ENCODE data around the gene CYBRD1. TPM values are rescaled to one million over a fixed set of nuclear protein-coding genes. Genes with fewer than 3 reads are reported as not detected.

The CYBRD1 gene
- total and polyA plus RNA-seq, 8 donors = 72.8 to 116 (median 88.1) TPM

- Histone ChIP-seq H3K4me1 (no peaks in the 10 kb centered on the region), H3K4me3 (no peak overlapping the region), H3K27ac (no peak overlapping the region), H3K27me3 (peaks cover 0 to 5% of the 10 kb centered on the region in 2 donors), H3K9me3 (no peaks in the 10 kb centered on the region), H3K36me3 (no peaks in the 10 kb centered on the region)
- intact Hi-C loops (cut with DNase I) = no loop called here
- TF ChIP-seq, protein P1, sequence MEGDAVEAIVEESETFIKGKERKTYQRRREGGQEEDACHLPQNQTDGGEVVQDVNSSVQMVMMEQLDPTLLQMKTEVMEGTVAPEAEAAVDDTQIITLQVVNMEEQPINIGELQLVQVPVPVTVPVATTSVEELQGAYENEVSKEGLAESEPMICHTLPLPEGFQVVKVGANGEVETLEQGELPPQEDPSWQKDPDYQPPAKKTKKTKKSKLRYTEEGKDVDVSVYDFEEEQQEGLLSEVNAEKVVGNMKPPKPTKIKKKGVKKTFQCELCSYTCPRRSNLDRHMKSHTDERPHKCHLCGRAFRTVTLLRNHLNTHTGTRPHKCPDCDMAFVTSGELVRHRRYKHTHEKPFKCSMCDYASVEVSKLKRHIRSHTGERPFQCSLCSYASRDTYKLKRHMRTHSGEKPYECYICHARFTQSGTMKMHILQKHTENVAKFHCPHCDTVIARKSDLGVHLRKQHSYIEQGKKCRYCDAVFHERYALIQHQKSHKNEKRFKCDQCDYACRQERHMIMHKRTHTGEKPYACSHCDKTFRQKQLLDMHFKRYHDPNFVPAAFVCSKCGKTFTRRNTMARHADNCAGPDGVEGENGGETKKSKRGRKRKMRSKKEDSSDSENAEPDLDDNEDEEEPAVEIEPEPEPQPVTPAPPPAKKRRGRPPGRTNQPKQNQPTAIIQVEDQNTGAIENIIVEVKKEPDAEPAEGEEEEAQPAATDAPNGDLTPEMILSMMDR (IDR thresholded peaks at IDR 0.05) = no peak
- DNase-seq (no peak), ATAC-seq (no peak)
Measured at GRCh38 chr2:171600126-171600525, 77.9 kb downstream of the CYBRD1 start.

DNA sequence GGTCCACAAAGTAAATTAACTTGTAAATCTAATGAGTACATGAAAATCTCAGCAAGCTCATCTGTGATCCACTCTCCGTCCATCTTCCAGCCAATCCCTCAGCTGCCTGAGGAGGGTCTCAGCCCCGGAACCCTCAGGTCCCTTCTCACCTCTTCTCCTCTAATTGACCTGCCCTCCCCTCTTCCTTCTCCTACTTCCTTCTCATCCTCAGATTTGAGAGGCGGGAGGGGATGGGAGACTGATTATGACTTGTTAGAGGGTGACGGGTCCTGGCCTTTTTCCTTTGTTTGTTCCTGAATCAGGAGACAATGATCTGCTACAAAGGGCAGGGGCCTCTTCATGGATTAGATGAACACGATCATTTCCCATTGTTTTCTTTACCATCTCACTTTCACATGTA lies 80.1 kb downstream of the CYBRD1 start:
- no peak overlapping the region for H3K27ac ChIP-seq
- H3K4me1 ChIP-seq = no peaks in the 10 kb centered on the region
- H3K36me3 ChIP-seq = no peaks in the 10 kb centered on the region
- TF ChIP-seq, protein P1 (IDR thresholded peaks at IDR 0.05) = no peak
- DNase-seq (no peak), ATAC-seq (no peak)
- no peaks in the 10 kb centered on the region for H3K9me3 ChIP-seq
- peaks cover 0 to 8% of the 10 kb centered on the region in 2 donors for H3K27me3 ChIP-seq
- H3K4me3 ChIP-seq = no peak overlapping the region
- intact Hi-C loops (cut with DNase I) = no loop called here

Other genes starting within 250 kb of the CYBRD1 start
- gene METTL8, start 88.5 kb upstream of the CYBRD1 start, total RNA-seq = 10 to 100 TPM; 14.7 to 19.2 TPM
- 10 to 100 TPM; 13.8 to 18.6 (median 14.9) TPM for gene METTL8, start 88.5 kb upstream of the CYBRD1 start, polyA plus RNA-seq (ENCODE audit: insufficient read length in 6 of 6)
- 10 to 100 TPM; 14.2 to 18.7 TPM for gene DCAF17, start 88.2 kb upstream of the CYBRD1 start, total RNA-seq
- 10 to 100 TPM; 27.3 to 36.7 (median 28.9) TPM for gene DCAF17, start 88.2 kb upstream of the CYBRD1 start, polyA plus RNA-seq (ENCODE audit: insufficient read length in 6 of 6)
- 10 to 100 TPM; 87.2 to 90.9 TPM for gene DYNC1I2, start 165.0 kb downstream of the CYBRD1 start, total RNA-seq
- 100 to 1,000 TPM; 199 to 223 (median 211) TPM for gene DYNC1I2, start 165.0 kb downstream of the CYBRD1 start, polyA plus RNA-seq (ENCODE audit: insufficient read length in 6 of 6)

Measured in left lung (tissue), 10 donors.